Ovary (tissue), 3 donors: Measurements from ENCODE around the gene DACT2.

Source experiments
- CTCF ChIP-seq, 3 donors: fragments of 450-650 bp in 2 of 3; fragments of 200-600 bp in 1 of 3; IDR thresholded peaks; one replicate each; pipeline versions ENCODE4 v1.5.1 to v1.8.0; 2016 to 2022; ENCODE audit warnings: antibody characterized with exemption in 3 of 3, mild to moderate bottlenecking in 1 of 3
- EP300 ChIP-seq: sonication (generic); formaldehyde crosslinking; IDR thresholded peaks from one replicate; pipeline ENCODE4 v1.6.1; 2017; ENCODE audit warnings: antibody characterized with exemption
- donor health status: DM: no; HTN: no; CAD: no.

- TF ChIP-seq EP300, result no peak
- TF ChIP-seq CTCF (IDR thresholded peaks at IDR 0.05), result no peak
Observed at GRCh38 chr6:168318579-168319278, 848 bp downstream of the DACT2 start.
